HepG2 (cell line): ENCODE data around the gene DNAJC15. TPM values are rescaled to one million over a fixed set of nuclear protein-coding genes. Genes with fewer than 3 reads are reported as not detected.
A peak's percentile ranks its signal among the peaks of the same experiment; 100 is the strongest.
"Not testable (repeated sequence)": the region's sequence is repeated elsewhere in the genome, so short reads cannot be mapped to it uniquely, and the experiment has no call there.

Experiments
- ATAC-seq: fragments of 200-7000 bp; cut with Tn5 transposase; 3 replicates; pipeline ENCODE4 v1.9.1; 2020; ENCODE audit warnings: mild to moderate bottlenecking, moderate library complexity
- BruUV-seq: library from RNA; stranded (reverse); fragments of 400-500 nt; replicated peaks from 2 replicates; lab custom pipeline; 2021; lab: Mats Ljungman, UMichigan
- CTCF ChIA-PET: fragments of 300-600 bp; formaldehyde crosslinking; extraction: SDS; loops from one replicate; lab custom pipeline; 2021; ENCODE audit warnings: low total read pairs, inconsistent platforms, low intra/inter-chr PET ratio; lab: Yijun Ruan, JAX
- POLR2A ChIA-PET: fragments of 350-600 bp; sonication (Branson Sonifier 250); formaldehyde crosslinking; loops from one replicate; lab custom pipeline; 2020; ENCODE audit warnings: antibody characterized with exemption, inconsistent platforms; lab: Yijun Ruan, JAX
- DNase-seq: peaks from one replicate; pipeline ENCODE4 v3.0.0-alpha.2; 2015; ENCODE audit warnings: low spot score
- FAIRE-seq: peaks from 3 replicates; lab custom pipeline; 2011; peaks lifted over from hg19 to GRCh38; lab: Jason Lieb, UNC
- H2AFZ ChIP-seq: one replicate; pipeline ENCODE4 v1.6.1; 2011; ENCODE audit warnings: low read length, inconsistent platforms
- H3K27ac ChIP-seq: fragments of 300-600 bp; 3 replicates; pipeline ENCODE4 v1.8.0; 2011; ENCODE audit warnings: mixed run types, mild to moderate bottlenecking, mixed read lengths, low read length, inconsistent platforms; ENCODE audit not compliant: insufficient read depth; ENCODE audit errors: extremely low read length
- H3K27me3 ChIP-seq, 2 experiments: fragments of 200-600 bp in 1 of 2; 2 replicates in 1 of 2; 3 replicates in 1 of 2; pipeline versions ENCODE4 v1.6.0 to v1.8.0; 2011; ENCODE audit warnings: low read length in 2 of 2, mild to moderate bottlenecking in 2 of 2, moderate library complexity in 2 of 2, inconsistent platforms in 1 of 2; ENCODE audit not compliant: insufficient read depth in 2 of 2, control insufficient read depth in 1 of 2
- H3K36me3 ChIP-seq, 2 experiments: fragments of 200-600 bp in 1 of 2; replicated peaks in 1 of 2; 2 replicates in 1 of 2; 3 replicates in 1 of 2; pipeline versions ENCODE4 v1.5.1 to v1.8.0; 2011; ENCODE audit warnings: low read length in 2 of 2, inconsistent platforms in 1 of 2; ENCODE audit not compliant: insufficient read depth in 2 of 2, control insufficient read depth in 1 of 2
- H3K4me1 ChIP-seq: 2 replicates; pipeline ENCODE4 v1.5.1; 2012; ENCODE audit warnings: low read length, inconsistent platforms; ENCODE audit not compliant: insufficient read depth
- H3K4me2 ChIP-seq: 2 replicates; pipeline ENCODE4 v1.6.0; 2011; ENCODE audit warnings: low read depth, low read length, inconsistent platforms
- H3K4me3 ChIP-seq, 3 experiments: fragments of 200-600 bp in 1 of 3; sonication (generic), shearing (Covaris generic) in 1 of 3; replicated peaks in 1 of 3; 2 replicates each; pipeline ENCODE4 v1.5.1; 2011 to 2016; ENCODE audit warnings: low read length in 3 of 3, inconsistent platforms in 2 of 3, low read depth in 2 of 3, mild to moderate bottlenecking in 2 of 3, control low read depth in 1 of 3, mixed read lengths in 1 of 3; ENCODE audit not compliant: insufficient read depth in 1 of 3
- H3K79me2 ChIP-seq: one replicate; pipeline ENCODE4 v1.6.1; 2011; ENCODE audit warnings: low read length, inconsistent platforms; ENCODE audit not compliant: insufficient read depth
- H3K9ac ChIP-seq: 2 replicates; pipeline ENCODE4 v1.6.0; 2011; ENCODE audit warnings: mild to moderate bottlenecking, low read depth, low read length, inconsistent platforms; ENCODE audit not compliant: insufficient read depth
- H3K9me3 ChIP-seq: 2 replicates; pipeline ENCODE4 v1.5.1; 2012; ENCODE audit warnings: mild to moderate bottlenecking, low read length
- H4K20me1 ChIP-seq: 2 replicates; pipeline ENCODE4 v1.6.0; 2011; ENCODE audit warnings: inconsistent platforms, mild to moderate bottlenecking, low read length, moderate library complexity; ENCODE audit not compliant: insufficient read depth
- ARNT ChIP-seq: fragments of 450-650 bp; IDR thresholded peaks from 2 replicates; pipeline ENCODE4 v1.6.1; 2017
- FOXK1 ChIP-seq: sonication (generic); formaldehyde crosslinking; IDR thresholded peaks from 2 replicates; pipeline ENCODE4 v1.4.0; 2020; ENCODE audit warnings: low read depth, missing genetic modification reagents, borderline replicate concordance
- HNF1B ChIP-seq: sonication (generic); formaldehyde crosslinking; IDR thresholded peaks from 2 replicates; pipeline ENCODE4 v1.5.1; 2020; ENCODE audit warnings: mild to moderate bottlenecking, moderate library complexity, missing genetic modification reagents
- HOXA7 ChIP-seq: sonication (generic); formaldehyde crosslinking; IDR thresholded peaks from 2 replicates; pipeline ENCODE4 v1.8.1; 2022; ENCODE audit warnings: mild to moderate bottlenecking, missing genetic modification reagents, moderate library complexity
- NBN ChIP-seq: fragments of 450-650 bp; conservative IDR thresholded peaks from 2 replicates; pipeline ENCODE4 v1.6.1; 2017
- PPARG ChIP-seq: conservative IDR thresholded peaks from 2 replicates; pipeline ENCODE4 v1.6.1; 2016; ENCODE audit warnings: missing biosample characterization, missing genetic modification reagents
- SALL1 ChIP-seq: sonication (generic); formaldehyde crosslinking; IDR thresholded peaks from 2 replicates; pipeline ENCODE4 v1.8.0; 2022; ENCODE audit warnings: mild to moderate bottlenecking, missing genetic modification reagents
- SMAD9 ChIP-seq: sonication (generic); formaldehyde crosslinking; IDR thresholded peaks from 2 replicates; pipeline ENCODE4 v1.5.1; 2020; ENCODE audit warnings: mild to moderate bottlenecking, missing genetic modification reagents
- SP5 ChIP-seq: IDR thresholded peaks from 2 replicates; pipeline ENCODE4 v1.6.1; 2016; ENCODE audit warnings: low read depth, borderline replicate concordance
- ZBTB1 ChIP-seq: sonication (generic); formaldehyde crosslinking; IDR thresholded peaks from 2 replicates; pipeline ENCODE4 v1.4.0; 2020; ENCODE audit warnings: missing genetic modification reagents, borderline replicate concordance
- ZNF605 ChIP-seq: sonication (generic); formaldehyde crosslinking; IDR thresholded peaks from 2 replicates; pipeline ENCODE4 v1.8.0; 2022; ENCODE audit warnings: mild to moderate bottlenecking, missing genetic modification reagents
- ZNF652 ChIP-seq: IDR thresholded peaks from 2 replicates; pipeline ENCODE4 v1.6.1; 2016; ENCODE audit warnings: low read depth, borderline replicate concordance
- ZNF747 ChIP-seq: sonication (generic); formaldehyde crosslinking; IDR thresholded peaks from 2 replicates; pipeline ENCODE4 v1.8.1; 2023; ENCODE audit warnings: missing genetic modification reagents, mild to moderate bottlenecking, borderline replicate concordance
- WGBS: methylation state at CpG from one replicate; pipeline ENCODE4 v1.1.6; 2017; ENCODE audit warnings: low lambda C conversion rate; 5-methylcytosine and 5-hydroxymethylcytosine counted together
- in situ Hi-C: cut with HindIII; loops from 2 replicates; pipeline ENCODE4 v1.10.0; 2017; ENCODE audit warnings: low pct_unique_long_range_greater_than_20kb; ENCODE audit not compliant: extremely low pct_ligation_motif_present
- intact Hi-C: fragments of 100-400 bp; cut with micrococcal nuclease; formaldehyde crosslinking; loops from one replicate; pipeline ENCODE4 v1.10.0; 2022; ENCODE audit not compliant: unreplicated experiment
- polyA plus RNA-seq, 8 experiments: library from polyadenylated mRNA; depleted of rRNA in 3 of 8; stranded (reverse) in 7 of 8; unstranded in 1 of 8; fragments of >200 nt; fragmentation: Illumina TruSeq in 4 of 8; extraction: Trizol in 4 of 8; gene quantifications; 2 replicates each; pipeline versions ENCODE4 v1.2.1 to v1.2.3, GENCODE V29; 2011 to 2016; ENCODE audit warnings: low read depth in 4 of 8, missing spikeins in 1 of 8, mixed read lengths in 1 of 8; ENCODE audit not compliant: insufficient read depth in 1 of 8
- total RNA-seq, 5 experiments: library from RNA; depleted of rRNA; stranded (reverse); fragments of >200 nt; fragmentation: Illumina TruSeq; extraction: Trizol; gene quantifications; 2 replicates each; pipeline ENCODE4 v1.2.3, GENCODE V29; 2016; ENCODE audit warnings: low read depth in 1 of 5
- TF ChIP-seq, protein P1 (sequence below): sonication (generic); formaldehyde crosslinking; IDR thresholded peaks from 2 replicates; pipeline ENCODE4 v1.4.0; 2020; ENCODE audit warnings: missing genetic modification reagents

DNAJC15 gene
- total and polyA plus RNA-seq, 2 of the 13 experiments (the other 11 are each of a cell fraction or from before 2014, with no cell fraction given): 23.0 to 31.9 TPM

DNA sequence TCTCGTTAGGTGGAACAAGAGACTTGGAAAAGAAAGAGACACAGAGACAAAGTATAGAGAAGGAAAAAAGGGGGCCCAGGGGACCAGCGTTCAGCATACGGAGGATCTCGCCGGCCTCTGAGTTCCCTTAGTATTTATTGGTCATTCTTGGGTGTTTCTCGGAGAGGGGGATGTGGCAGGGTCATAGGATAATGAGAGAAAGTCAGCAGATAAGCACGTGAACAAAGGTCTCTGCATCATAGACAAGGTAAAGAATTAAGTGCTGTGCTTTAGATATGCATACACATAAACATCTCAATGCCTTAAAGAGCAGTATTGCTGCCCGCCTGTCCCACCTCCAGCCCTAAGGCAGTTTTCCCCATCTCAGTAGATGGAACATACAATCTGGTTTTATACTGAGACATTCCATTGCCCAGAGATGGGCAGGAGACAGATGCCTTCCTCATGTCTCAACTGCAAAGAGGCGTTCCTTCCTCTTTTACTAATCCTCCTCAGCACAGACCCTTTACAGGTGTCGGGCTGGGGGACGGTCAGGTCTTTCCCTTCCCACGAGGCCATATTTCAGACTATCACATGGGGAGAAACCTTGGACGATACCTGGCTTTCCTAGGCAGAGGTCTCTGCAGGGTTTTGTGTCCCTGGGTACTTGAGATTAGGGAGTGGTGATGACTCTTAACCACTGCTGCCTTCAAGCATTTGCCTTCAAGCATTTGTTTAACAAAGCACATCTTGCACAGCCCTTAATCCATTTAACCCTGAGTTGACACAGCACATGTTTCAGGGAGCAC is 17.4 kb downstream of the DNAJC15 start:
- POLR2A ChIA-PET, FAIRE-seq, intact Hi-C loops: not testable (repeated sequence)

DNA sequence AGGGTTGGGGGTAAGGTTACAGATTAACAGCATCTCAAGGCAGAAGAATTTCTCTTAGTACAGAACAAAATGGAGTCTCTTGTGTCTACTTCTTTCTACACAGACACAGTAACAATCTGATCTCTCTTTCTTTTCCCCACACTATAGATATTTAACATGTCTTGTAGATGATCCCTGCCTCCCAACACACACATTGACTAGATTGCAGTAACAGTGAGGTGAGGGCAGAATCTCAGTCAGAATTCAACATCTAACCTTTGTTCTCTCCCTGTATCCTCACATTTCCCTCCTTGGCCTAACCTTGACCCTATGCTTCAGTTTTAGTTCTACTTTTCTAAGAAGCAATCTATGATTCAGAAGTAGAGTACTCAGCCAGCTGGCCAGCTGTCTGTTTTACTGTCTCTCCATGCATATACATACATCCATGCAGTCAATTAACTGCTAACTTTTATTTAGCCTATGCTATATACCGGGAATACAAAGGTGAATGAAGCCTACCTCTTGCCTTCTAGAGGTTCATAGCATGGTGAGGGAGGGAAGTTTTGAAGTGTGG is 18.1 kb downstream of the DNAJC15 start:
- 88% methylated on average over 1 of the region's 1 CpG for WGBS
- TF ChIP-seq FOXK1: no peak
- TF ChIP-seq HNF1B (CRISPR knock-in tag): no peak
- TF ChIP-seq PPARG (CRISPR knock-in tag): no peak
- no peak for TF ChIP-seq ZBTB1 (CRISPR knock-in tag)
- TF ChIP-seq ARNT: no peak
- no peak for TF ChIP-seq HOXA7
- TF ChIP-seq ZNF747 (CRISPR knock-in tag): no peak
- no peak for TF ChIP-seq SMAD9
- TF ChIP-seq SP5 (CRISPR knock-in tag): no peak
- TF ChIP-seq, protein P1, sequence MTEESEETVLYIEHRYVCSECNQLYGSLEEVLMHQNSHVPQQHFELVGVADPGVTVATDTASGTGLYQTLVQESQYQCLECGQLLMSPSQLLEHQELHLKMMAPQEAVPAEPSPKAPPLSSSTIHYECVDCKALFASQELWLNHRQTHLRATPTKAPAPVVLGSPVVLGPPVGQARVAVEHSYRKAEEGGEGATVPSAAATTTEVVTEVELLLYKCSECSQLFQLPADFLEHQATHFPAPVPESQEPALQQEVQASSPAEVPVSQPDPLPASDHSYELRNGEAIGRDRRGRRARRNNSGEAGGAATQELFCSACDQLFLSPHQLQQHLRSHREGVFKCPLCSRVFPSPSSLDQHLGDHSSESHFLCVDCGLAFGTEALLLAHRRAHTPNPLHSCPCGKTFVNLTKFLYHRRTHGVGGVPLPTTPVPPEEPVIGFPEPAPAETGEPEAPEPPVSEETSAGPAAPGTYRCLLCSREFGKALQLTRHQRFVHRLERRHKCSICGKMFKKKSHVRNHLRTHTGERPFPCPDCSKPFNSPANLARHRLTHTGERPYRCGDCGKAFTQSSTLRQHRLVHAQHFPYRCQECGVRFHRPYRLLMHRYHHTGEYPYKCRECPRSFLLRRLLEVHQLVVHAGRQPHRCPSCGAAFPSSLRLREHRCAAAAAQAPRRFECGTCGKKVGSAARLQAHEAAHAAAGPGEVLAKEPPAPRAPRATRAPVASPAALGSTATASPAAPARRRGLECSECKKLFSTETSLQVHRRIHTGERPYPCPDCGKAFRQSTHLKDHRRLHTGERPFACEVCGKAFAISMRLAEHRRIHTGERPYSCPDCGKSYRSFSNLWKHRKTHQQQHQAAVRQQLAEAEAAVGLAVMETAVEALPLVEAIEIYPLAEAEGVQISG (CRISPR knock-in tag): no peak
- no peak for TF ChIP-seq SALL1 (CRISPR knock-in tag)
- no peak for TF ChIP-seq ZNF605 (CRISPR knock-in tag)
- no peak for TF ChIP-seq NBN

More for the DNA sequence above, 17.4 kb downstream of the DNAJC15 start:
- H3K4me3 ChIP-seq, DNase-seq, H3K27ac ChIP-seq, H2AFZ ChIP-seq, BruUV-seq, H3K9ac ChIP-seq, H3K9me3 ChIP-seq, in situ Hi-C loops, H3K4me2 ChIP-seq, H3K27me3 ChIP-seq, CTCF ChIA-PET, H4K20me1 ChIP-seq, ATAC-seq: not testable (repeated sequence)
- TF ChIP-seq ZNF652 (CRISPR knock-in tag): peak; percentile 27; the same call in 1 of the 2 replicates
- Histone ChIP-seq H3K79me2 (peaks cover 44% of the 10 kb centered on the region), H3K36me3 (peaks cover 3 to 13% of the 10 kb centered on the region in 2 experiments; a peak in 3 of 5 replicates), H3K4me1 (peaks cover 59% of the 10 kb centered on the region)
- 95% methylated on average over 13 of the region's 13 CpGs for WGBS

More for the DNA sequence above, 18.1 kb downstream of the DNAJC15 start:
- ChIA-PET POLR2A (no interaction called here), CTCF (no interaction called here)
- Histone ChIP-seq H3K79me2 (peaks cover 44% of the 10 kb centered on the region), H3K4me2 (no peak overlapping the region), H3K27me3 (no peaks in the 10 kb centered on the region), H3K9me3 (no peaks in the 10 kb centered on the region), H3K4me3 (no peak overlapping the region), H3K4me1 (peaks cover 65% of the 10 kb centered on the region), H3K9ac (no peak overlapping the region), H3K36me3 (peaks cover under 1 to 10% of the 10 kb centered on the region in 2 experiments; a peak in 2 of 5 replicates), H4K20me1 (no peaks in the 10 kb centered on the region), H2AFZ (no peak overlapping the region), H3K27ac (no peak overlapping the region)
- FAIRE-seq (no peak), DNase-seq (no peak), ATAC-seq (no peak)
- BruUV-seq: no TSS peak
- intact Hi-C loops: no loop called here
- in situ Hi-C loops: no loop called here
